ENCODE results near the gene FAM9A. TPM values are rescaled to one million over a fixed set of nuclear protein-coding genes. Genes with fewer than 3 reads are reported as not detected.

The FAM9A gene
- total and polyA plus RNA-seq, 2 of the 4 experiments (the other 2 are of a cell fraction): not detected

DNA sequence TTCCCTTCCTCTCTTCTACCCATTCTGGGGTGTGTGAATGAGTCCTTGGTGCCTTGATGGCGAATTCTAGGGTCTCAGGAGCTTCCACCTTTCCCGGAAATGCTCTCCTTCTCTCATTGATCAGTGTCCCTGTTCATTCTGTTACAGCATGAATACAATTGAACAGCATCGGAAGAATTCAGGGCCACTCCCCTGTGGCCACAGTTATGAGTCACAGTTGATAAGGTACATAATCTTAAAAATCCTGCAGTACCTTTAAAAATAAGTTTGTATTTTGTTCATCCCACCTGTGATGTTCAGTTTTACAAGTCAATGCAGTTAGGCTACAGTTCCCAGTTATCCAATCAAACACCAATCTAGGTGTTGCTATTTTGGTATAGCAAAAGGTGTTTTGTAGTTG lies 47.3 kb upstream of the FAM9A start:
- Histone ChIP-seq H3K36me3 (ENCODE audit: control insufficient read depth, insufficient read depth, low read length) (no peaks in the 10 kb centered on the region), H2AK5ac (ENCODE audit: low read depth, low read length) (peak overlapping the region; percentile 27; the same call in 1 of the 2 replicates), H3K9ac (ENCODE audit: low read depth, low read length) (no peak overlapping the region), H3K14ac (replicated peaks; ENCODE audit: low read depth, low read length) (no peak overlapping the region), H3K79me1 (ENCODE audit: low read depth in 1 of 2, low read length in 2 of 2) (no peaks in the 10 kb centered on the region), H2BK20ac (ENCODE audit: low read depth, low read length) (no peak overlapping the region; the same call in 1 of the 2 replicates), H4K91ac (ENCODE audit: insufficient read depth, low read depth, low read length) (peak overlapping the region; percentile 43), H3K9me1 (ENCODE audit: insufficient read depth, low read length) (0 out of 2 replicates have a peak, but pooled peaks cover 3% of the 10 kb centered on the region), H3K4me3 (ENCODE audit: insufficient read depth, low read depth, low read length) (no peak overlapping the region), H2BK15ac (ENCODE audit: low read depth, low read length) (peak overlapping the region; percentile 32; the same call in 1 of the 3 replicates), H4K8ac (ENCODE audit: low read depth in 2 of 2, low read length in 2 of 2) (peak overlapping the region in 1 of 2 experiments; percentile 47; a peak in 1 of 4 replicates), H3K18ac (ENCODE audit: low read depth, low read length) (peak overlapping the region; percentile 60), H3K27ac (ENCODE audit: insufficient read depth, low read length) (no peak overlapping the region), H2AFZ (replicated peaks; ENCODE audit: low read length, poor library complexity) (no peak overlapping the region), H3K4me2 (ENCODE audit: low read depth, low read length) (peak overlapping the region; percentile 26; the same call in 1 of the 2 replicates), H2BK5ac (ENCODE audit: low read depth, low read length, poor library complexity, severe bottlenecking) (no peak overlapping the region), H3K56ac (ENCODE audit: extremely low read depth, insufficient read depth, low read length) (no peak overlapping the region), H3K4ac (ENCODE audit: low read depth, low read length) (no peak overlapping the region), H3K4me1 (ENCODE audit: control insufficient read depth, insufficient read depth, low read length) (peaks cover 9% of the 10 kb centered on the region), H4K5ac (ENCODE audit: low read depth, low read length) (no peak overlapping the region), H3K23ac (ENCODE audit: low read depth, low read length) (no peak overlapping the region), H3K27me3 (ENCODE audit: control insufficient read depth, insufficient read depth, low read length) (no peaks in the 10 kb centered on the region), H2BK120ac (ENCODE audit: low read depth, low read length) (no peak overlapping the region; the same call in 1 of the 2 replicates), H3K9me3 (ENCODE audit: control insufficient read depth, insufficient read depth, low read length) (no peaks in the 10 kb centered on the region), H4K20me1 (ENCODE audit: insufficient read depth, low read length) (no peaks in the 10 kb centered on the region), H2AK9ac (replicated peaks; ENCODE audit: low read depth, low read length, poor library complexity) (no peak overlapping the region)
- DNase-seq: no peak
- intact Hi-C loops (cut with micrococcal nuclease) (no loop called here), dilution Hi-C loops (cut with HindIII; ENCODE audit: low sequenced_read_pairs, unreplicated experiment) (no loop called here), in situ Hi-C loops (cut with MboI; ENCODE audit: low sequenced_read_pairs) (no loop called here)
- POLR2A ChIA-PET (ENCODE audit: unreplicated experiment): no interaction called here
- TF ChIP-seq MAZ (IDR thresholded peaks at IDR 0.05; ENCODE audit: borderline replicate concordance, low read depth, low read length): no peak
- no peak for TF ChIP-seq RFX5 (IDR thresholded peaks at IDR 0.05; ENCODE audit: low read depth, low read length)
- TF ChIP-seq BHLHE40 (IDR thresholded peaks at IDR 0.05; ENCODE audit: low read depth, low read length): no peak
- no peak for TF ChIP-seq RCOR1 (IDR thresholded peaks at IDR 0.05; ENCODE audit: insufficient replicate concordance, low read length)
- TF ChIP-seq, protein P1, sequence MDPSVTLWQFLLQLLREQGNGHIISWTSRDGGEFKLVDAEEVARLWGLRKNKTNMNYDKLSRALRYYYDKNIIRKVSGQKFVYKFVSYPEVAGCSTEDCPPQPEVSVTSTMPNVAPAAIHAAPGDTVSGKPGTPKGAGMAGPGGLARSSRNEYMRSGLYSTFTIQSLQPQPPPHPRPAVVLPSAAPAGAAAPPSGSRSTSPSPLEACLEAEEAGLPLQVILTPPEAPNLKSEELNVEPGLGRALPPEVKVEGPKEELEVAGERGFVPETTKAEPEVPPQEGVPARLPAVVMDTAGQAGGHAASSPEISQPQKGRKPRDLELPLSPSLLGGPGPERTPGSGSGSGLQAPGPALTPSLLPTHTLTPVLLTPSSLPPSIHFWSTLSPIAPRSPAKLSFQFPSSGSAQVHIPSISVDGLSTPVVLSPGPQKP (IDR thresholded peaks at IDR 0.05; ENCODE audit: borderline replicate concordance, low read depth, low read length): no peak
- no peak for TF ChIP-seq FOS (IDR thresholded peaks at IDR 0.05; ENCODE audit: low read depth, low read length)
- no peak for TF ChIP-seq MAFK (IDR thresholded peaks at IDR 0.05; ENCODE audit: low read depth, low read length)
- TF ChIP-seq, protein P2, sequence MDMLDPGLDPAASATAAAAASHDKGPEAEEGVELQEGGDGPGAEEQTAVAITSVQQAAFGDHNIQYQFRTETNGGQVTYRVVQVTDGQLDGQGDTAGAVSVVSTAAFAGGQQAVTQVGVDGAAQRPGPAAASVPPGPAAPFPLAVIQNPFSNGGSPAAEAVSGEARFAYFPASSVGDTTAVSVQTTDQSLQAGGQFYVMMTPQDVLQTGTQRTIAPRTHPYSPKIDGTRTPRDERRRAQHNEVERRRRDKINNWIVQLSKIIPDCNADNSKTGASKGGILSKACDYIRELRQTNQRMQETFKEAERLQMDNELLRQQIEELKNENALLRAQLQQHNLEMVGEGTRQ (IDR thresholded peaks at IDR 0.05; ENCODE audit: low read depth, low read length): no peak
- no peak for TF ChIP-seq CHD1 (IDR thresholded peaks at IDR 0.05; ENCODE audit: low read depth, low read length)
- TF ChIP-seq NFE2L2 (IDR thresholded peaks at IDR 0.05; ENCODE audit: low read depth, low read length): no peak
- TF ChIP-seq POLR2A (IDR thresholded peaks at IDR 0.05; ENCODE audit: low read depth, low read length): no peak
- TF ChIP-seq, protein P3, sequence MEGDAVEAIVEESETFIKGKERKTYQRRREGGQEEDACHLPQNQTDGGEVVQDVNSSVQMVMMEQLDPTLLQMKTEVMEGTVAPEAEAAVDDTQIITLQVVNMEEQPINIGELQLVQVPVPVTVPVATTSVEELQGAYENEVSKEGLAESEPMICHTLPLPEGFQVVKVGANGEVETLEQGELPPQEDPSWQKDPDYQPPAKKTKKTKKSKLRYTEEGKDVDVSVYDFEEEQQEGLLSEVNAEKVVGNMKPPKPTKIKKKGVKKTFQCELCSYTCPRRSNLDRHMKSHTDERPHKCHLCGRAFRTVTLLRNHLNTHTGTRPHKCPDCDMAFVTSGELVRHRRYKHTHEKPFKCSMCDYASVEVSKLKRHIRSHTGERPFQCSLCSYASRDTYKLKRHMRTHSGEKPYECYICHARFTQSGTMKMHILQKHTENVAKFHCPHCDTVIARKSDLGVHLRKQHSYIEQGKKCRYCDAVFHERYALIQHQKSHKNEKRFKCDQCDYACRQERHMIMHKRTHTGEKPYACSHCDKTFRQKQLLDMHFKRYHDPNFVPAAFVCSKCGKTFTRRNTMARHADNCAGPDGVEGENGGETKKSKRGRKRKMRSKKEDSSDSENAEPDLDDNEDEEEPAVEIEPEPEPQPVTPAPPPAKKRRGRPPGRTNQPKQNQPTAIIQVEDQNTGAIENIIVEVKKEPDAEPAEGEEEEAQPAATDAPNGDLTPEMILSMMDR (conservative IDR thresholded peaks at IDR 0.05; ENCODE audit: low read depth, low read length): no peak
- TF ChIP-seq CEBPB (IDR thresholded peaks at IDR 0.05; ENCODE audit: low read depth, low read length): no peak
- no peak for TF ChIP-seq SMC3 (IDR thresholded peaks at IDR 0.05; ENCODE audit: low read depth, low read length)
- no peak for TF ChIP-seq RAD21 (IDR thresholded peaks at IDR 0.05; ENCODE audit: low read length)
- no peak for TF ChIP-seq MXI1 (IDR thresholded peaks at IDR 0.05; ENCODE audit: borderline replicate concordance, low read depth, low read length)
- CTCF ChIA-PET: no interaction called here
- no CpG with 5 or more reads among the region's 3 CpGs for WGBS, 2 experiments (ENCODE audit: extremely low coverage in 2 of 2, insufficient read length in 1 of 2)
- ATAC-seq (ENCODE audit: low read depth): no peak
- no TSS peak for BruUV-seq (replicated peaks)
